HEK293 (cell line): ENCODE results near the gene XKR7.

Experiments
- CTCF ChIA-PET: fragments of 350-600 bp; formaldehyde crosslinking; extraction: SDS; loops from one replicate; lab custom pipeline; 2021; ENCODE audit warnings: antibody characterized with exemption; lab: Yijun Ruan, JAX
- POLR2A ChIA-PET: fragments of 300-600 bp; formaldehyde crosslinking; extraction: SDS; loops from one replicate; lab custom pipeline; 2020; ENCODE audit warnings: antibody characterized with exemption, inconsistent platforms; lab: Yijun Ruan, JAX
- H3K27ac ChIP-seq: fragments of 200-500 bp; sonication (Bioruptor generic); 2 replicates; pipeline ENCODE4 v1.5.1; 2014; ENCODE audit warnings: low read depth, low read length, control low read depth, inconsistent platforms; ENCODE audit errors: extremely low read depth
- H3K36me3 ChIP-seq, 2 experiments: fragments of 200-500 bp in 1 of 2; sonication (Bioruptor generic) in 1 of 2; 1 replicate in 1 of 2; 2 replicates in 1 of 2; pipeline ENCODE4 v1.5.1; 2014 to 2017; ENCODE audit warnings: inconsistent platforms in 2 of 2, low read length in 2 of 2; ENCODE audit not compliant: control insufficient read depth in 2 of 2, insufficient read depth in 1 of 2
- H3K4me1 ChIP-seq: fragments of 200-500 bp; sonication (Bioruptor generic); 2 replicates; pipeline ENCODE4 v1.5.1; 2014; ENCODE audit warnings: mild to moderate bottlenecking, low read length, inconsistent platforms; ENCODE audit not compliant: control insufficient read depth, insufficient read depth
- H3K4me3 ChIP-seq: 2 replicates; pipeline ENCODE4 v1.5.1; 2011; ENCODE audit warnings: low read depth, mild to moderate bottlenecking, control low read depth, low read length, moderate library complexity
- H3K9me3 ChIP-seq: fragments of 200-500 bp; sonication (Bioruptor generic); 2 replicates; pipeline ENCODE4 v1.5.1; 2014; ENCODE audit warnings: low read depth, low read length, inconsistent platforms; ENCODE audit not compliant: control insufficient read depth, insufficient read depth
- GLIS1 ChIP-seq: fragments of 450-650 bp; formaldehyde crosslinking; IDR thresholded peaks from 2 replicates; pipeline ENCODE4 v1.5.1; 2016; ENCODE audit warnings: missing biosample characterization, missing genetic modification characterization
- KLF8 ChIP-seq: fragments of 450-650 bp; formaldehyde crosslinking; IDR thresholded peaks from 2 replicates; pipeline ENCODE4 v1.5.1; 2016; ENCODE audit warnings: missing biosample characterization, missing genetic modification characterization
- KLF9 ChIP-seq: fragments of 450-650 bp; formaldehyde crosslinking; IDR thresholded peaks from 2 replicates; pipeline ENCODE4 v1.5.1; 2016; ENCODE audit warnings: missing biosample characterization, missing genetic modification characterization, low read depth
- MEIS1 ChIP-seq: sonication (generic); formaldehyde crosslinking; IDR thresholded peaks from 2 replicates; pipeline ENCODE4 v1.8.1; 2022; ENCODE audit warnings: missing genetic modification reagents, mild to moderate bottlenecking, borderline replicate concordance
- SALL2 ChIP-seq: fragments of 450-650 bp; formaldehyde crosslinking; IDR thresholded peaks from 2 replicates; pipeline ENCODE4 v1.5.0; 2017; ENCODE audit warnings: missing biosample characterization, mild to moderate bottlenecking, missing genetic modification characterization, borderline replicate concordance
- SCRT2 ChIP-seq: fragments of 450-650 bp; formaldehyde crosslinking; IDR thresholded peaks from 2 replicates; pipeline ENCODE4 v1.5.1; 2016; ENCODE audit warnings: missing biosample characterization, missing genetic modification characterization
- ZBTB1 ChIP-seq: fragments of 450-650 bp; formaldehyde crosslinking; IDR thresholded peaks from 2 replicates; pipeline ENCODE4 v1.5.1; 2016; ENCODE audit warnings: missing biosample characterization, missing genetic modification characterization
- ZBTB7A ChIP-seq: fragments of 450-650 bp; formaldehyde crosslinking; IDR thresholded peaks from 2 replicates; pipeline ENCODE4 v1.5.1; 2016; ENCODE audit warnings: low read depth, missing biosample characterization, missing genetic modification characterization
- ZEB2 ChIP-seq: fragments of 450-650 bp; formaldehyde crosslinking; IDR thresholded peaks from 2 replicates; pipeline ENCODE4 v1.5.1; 2016; ENCODE audit warnings: missing biosample characterization, missing genetic modification characterization
- ZIC2 ChIP-seq: fragments of 450-650 bp; formaldehyde crosslinking; IDR thresholded peaks from 2 replicates; pipeline ENCODE4 v1.5.1; 2016; ENCODE audit warnings: missing biosample characterization, missing genetic modification characterization
- ZNF157 ChIP-seq: fragments of 450-650 bp; formaldehyde crosslinking; IDR thresholded peaks from 2 replicates; pipeline ENCODE4 v1.5.1; 2016; ENCODE audit warnings: missing biosample characterization, missing genetic modification characterization
- ZNF2 ChIP-seq: fragments of 450-650 bp; formaldehyde crosslinking; IDR thresholded peaks from 2 replicates; pipeline ENCODE4 v1.5.1; 2016; ENCODE audit warnings: missing biosample characterization, missing genetic modification characterization
- ZNF223 ChIP-seq: fragments of 450-650 bp; formaldehyde crosslinking; IDR thresholded peaks from 2 replicates; pipeline ENCODE4 v1.5.1; 2016; ENCODE audit warnings: missing biosample characterization, missing genetic modification characterization
- ZNF23 ChIP-seq: fragments of 450-650 bp; formaldehyde crosslinking; IDR thresholded peaks from 2 replicates; pipeline ENCODE4 v1.5.1; 2016; ENCODE audit warnings: missing biosample characterization, missing genetic modification characterization, borderline replicate concordance
- ZNF248 ChIP-seq: fragments of 450-650 bp; formaldehyde crosslinking; IDR thresholded peaks from 2 replicates; pipeline ENCODE4 v1.5.1; 2017; ENCODE audit warnings: missing biosample characterization, missing genetic modification characterization
- ZNF514 ChIP-seq: fragments of 450-650 bp; formaldehyde crosslinking; IDR thresholded peaks from 2 replicates; pipeline ENCODE4 v1.5.1; 2016; ENCODE audit warnings: missing biosample characterization, missing genetic modification characterization
- ZNF585B ChIP-seq: fragments of 450-650 bp; formaldehyde crosslinking; IDR thresholded peaks from 2 replicates; pipeline ENCODE4 v1.5.1; 2016; ENCODE audit warnings: missing biosample characterization, missing genetic modification characterization
- ZNF654 ChIP-seq: fragments of 450-650 bp; formaldehyde crosslinking; IDR thresholded peaks from 2 replicates; pipeline ENCODE4 v1.5.1; 2016; ENCODE audit warnings: low read depth, missing biosample characterization, missing genetic modification characterization
- ZNF660 ChIP-seq: fragments of 450-650 bp; IDR thresholded peaks from 2 replicates; pipeline ENCODE4 v1.5.1; 2018; ENCODE audit warnings: missing biosample characterization, mild to moderate bottlenecking, missing genetic modification characterization
- ZNF791 ChIP-seq: fragments of 450-650 bp; formaldehyde crosslinking; IDR thresholded peaks from 2 replicates; pipeline ENCODE4 v1.5.1; 2016; ENCODE audit warnings: missing biosample characterization, missing genetic modification characterization
- ZXDB ChIP-seq: fragments of 450-650 bp; formaldehyde crosslinking; IDR thresholded peaks from 2 replicates; pipeline ENCODE4 v1.5.1; 2016; ENCODE audit warnings: missing biosample characterization, missing genetic modification characterization
- TF ChIP-seq, protein P1 (sequence below): fragments of 450-650 bp; formaldehyde crosslinking; IDR thresholded peaks from 2 replicates; pipeline ENCODE4 v1.5.1; 2016; ENCODE audit warnings: missing biosample characterization, missing genetic modification characterization
- TF ChIP-seq, protein P2 (sequence below): fragments of 450-650 bp; formaldehyde crosslinking; IDR thresholded peaks from 2 replicates; pipeline ENCODE4 v1.5.1; 2016; ENCODE audit warnings: missing biosample characterization, missing genetic modification characterization
- TF ChIP-seq, protein P3 (sequence below): fragments of 450-650 bp; formaldehyde crosslinking; IDR thresholded peaks from 2 replicates; pipeline ENCODE4 v1.5.1; 2016; ENCODE audit warnings: missing biosample characterization, missing genetic modification characterization
- TF ChIP-seq, protein P4 (sequence below): fragments of 450-650 bp; formaldehyde crosslinking; IDR thresholded peaks from 2 replicates; pipeline ENCODE4 v1.5.1; 2016; ENCODE audit warnings: missing biosample characterization, missing genetic modification characterization

The XKR7 gene

DNA sequence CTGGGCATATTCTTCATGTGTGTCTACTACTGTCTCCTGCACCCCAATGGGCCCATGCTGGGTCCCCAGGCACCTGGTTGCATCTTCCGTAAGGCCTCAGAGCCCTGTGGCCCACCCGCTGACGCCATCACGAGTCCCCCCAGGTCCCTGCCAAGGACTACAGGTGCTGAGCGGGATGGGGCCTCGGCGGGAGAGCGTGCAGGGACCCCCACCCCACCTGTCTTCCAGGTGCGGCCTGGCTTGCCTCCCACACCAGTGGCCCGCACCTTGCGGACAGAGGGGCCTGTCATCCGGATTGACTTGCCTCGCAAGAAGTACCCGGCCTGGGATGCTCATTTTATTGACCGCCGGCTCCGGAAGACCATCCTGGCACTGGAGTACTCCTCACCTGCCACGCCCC is 29.0 kb downstream of the XKR7 start:
- H3K9me3 ChIP-seq: no peaks in the 10 kb centered on the region
- H3K27ac ChIP-seq: no peak overlapping the region
- POLR2A ChIA-PET: no interaction called here
- H3K36me3 ChIP-seq: no peaks in the 10 kb centered on the region
- H3K4me1 ChIP-seq: no peaks in the 10 kb centered on the region
- TF ChIP-seq ZNF2 (no peak), ZNF585B (tag by site-specific recombination) (no peak), GLIS1 (tag by site-specific recombination) (no peak)
- TF ChIP-seq, all 188 proteins: peak for 0
- CTCF ChIA-PET: no interaction called here
- H3K4me3 ChIP-seq: no peak overlapping the region

DNA sequence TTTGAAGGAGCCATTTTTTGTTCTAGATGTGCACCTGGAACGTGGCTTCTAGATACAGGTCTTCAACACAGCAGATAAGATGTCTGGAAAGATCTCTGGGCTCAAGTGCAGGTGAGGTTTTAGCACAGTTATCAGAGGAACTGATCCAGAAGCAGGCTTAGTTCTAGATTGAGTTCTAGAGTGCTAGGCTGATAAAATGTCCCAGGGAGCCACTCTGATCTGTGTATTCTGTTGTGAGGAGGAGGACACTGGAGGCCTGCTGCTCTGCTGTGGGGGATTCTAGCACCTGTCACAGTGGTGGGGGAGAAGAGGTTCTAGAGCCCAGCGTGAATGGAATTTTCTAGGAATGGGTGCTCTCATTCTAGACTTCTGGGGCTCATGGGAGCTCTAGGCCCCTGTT is 30.3 kb downstream of the XKR7 start:
- no peaks in the 10 kb centered on the region for H3K4me1 ChIP-seq
- H3K36me3 ChIP-seq: no peaks in the 10 kb centered on the region
- POLR2A ChIA-PET: no interaction called here
- H3K9me3 ChIP-seq: no peaks in the 10 kb centered on the region
- H3K27ac ChIP-seq: no peak overlapping the region
- CTCF ChIA-PET: no interaction called here
- TF ChIP-seq, protein P1, sequence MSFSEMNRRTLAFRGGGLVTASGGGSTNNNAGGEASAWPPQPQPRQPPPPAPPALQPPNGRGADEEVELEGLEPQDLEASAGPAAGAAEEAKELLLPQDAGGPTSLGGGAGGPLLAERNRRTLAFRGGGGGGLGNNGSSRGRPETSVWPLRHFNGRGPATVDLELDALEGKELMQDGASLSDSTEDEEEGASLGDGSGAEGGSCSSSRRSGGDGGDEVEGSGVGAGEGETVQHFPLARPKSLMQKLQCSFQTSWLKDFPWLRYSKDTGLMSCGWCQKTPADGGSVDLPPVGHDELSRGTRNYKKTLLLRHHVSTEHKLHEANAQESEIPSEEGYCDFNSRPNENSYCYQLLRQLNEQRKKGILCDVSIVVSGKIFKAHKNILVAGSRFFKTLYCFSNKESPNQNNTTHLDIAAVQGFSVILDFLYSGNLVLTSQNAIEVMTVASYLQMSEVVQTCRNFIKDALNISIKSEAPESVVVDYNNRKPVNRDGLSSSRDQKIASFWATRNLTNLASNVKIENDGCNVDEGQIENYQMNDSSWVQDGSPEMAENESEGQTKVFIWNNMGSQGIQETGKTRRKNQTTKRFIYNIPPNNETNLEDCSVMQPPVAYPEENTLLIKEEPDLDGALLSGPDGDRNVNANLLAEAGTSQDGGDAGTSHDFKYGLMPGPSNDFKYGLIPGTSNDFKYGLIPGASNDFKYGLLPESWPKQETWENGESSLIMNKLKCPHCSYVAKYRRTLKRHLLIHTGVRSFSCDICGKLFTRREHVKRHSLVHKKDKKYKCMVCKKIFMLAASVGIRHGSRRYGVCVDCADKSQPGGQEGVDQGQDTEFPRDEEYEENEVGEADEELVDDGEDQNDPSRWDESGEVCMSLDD (tag by site-specific recombination): no peak
- no peak for TF ChIP-seq MEIS1 (CRISPR knock-in tag)
- no peak for TF ChIP-seq ZNF514
- TF ChIP-seq, protein P2, sequence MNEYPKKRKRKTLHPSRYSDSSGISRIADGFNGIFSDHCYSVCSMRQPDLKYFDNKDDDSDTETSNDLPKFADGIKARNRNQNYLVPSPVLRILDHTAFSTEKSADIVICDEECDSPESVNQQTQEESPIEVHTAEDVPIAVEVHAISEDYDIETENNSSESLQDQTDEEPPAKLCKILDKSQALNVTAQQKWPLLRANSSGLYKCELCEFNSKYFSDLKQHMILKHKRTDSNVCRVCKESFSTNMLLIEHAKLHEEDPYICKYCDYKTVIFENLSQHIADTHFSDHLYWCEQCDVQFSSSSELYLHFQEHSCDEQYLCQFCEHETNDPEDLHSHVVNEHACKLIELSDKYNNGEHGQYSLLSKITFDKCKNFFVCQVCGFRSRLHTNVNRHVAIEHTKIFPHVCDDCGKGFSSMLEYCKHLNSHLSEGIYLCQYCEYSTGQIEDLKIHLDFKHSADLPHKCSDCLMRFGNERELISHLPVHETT (tag by site-specific recombination): no peak
- TF ChIP-seq ZNF248: no peak
- TF ChIP-seq ZIC2 (tag by site-specific recombination): no peak
- no peak for TF ChIP-seq ZXDB (tag by site-specific recombination)
- no peak for TF ChIP-seq ZNF223 (tag by site-specific recombination)
- no peak for TF ChIP-seq ZNF654 (tag by site-specific recombination)
- TF ChIP-seq, protein P3, sequence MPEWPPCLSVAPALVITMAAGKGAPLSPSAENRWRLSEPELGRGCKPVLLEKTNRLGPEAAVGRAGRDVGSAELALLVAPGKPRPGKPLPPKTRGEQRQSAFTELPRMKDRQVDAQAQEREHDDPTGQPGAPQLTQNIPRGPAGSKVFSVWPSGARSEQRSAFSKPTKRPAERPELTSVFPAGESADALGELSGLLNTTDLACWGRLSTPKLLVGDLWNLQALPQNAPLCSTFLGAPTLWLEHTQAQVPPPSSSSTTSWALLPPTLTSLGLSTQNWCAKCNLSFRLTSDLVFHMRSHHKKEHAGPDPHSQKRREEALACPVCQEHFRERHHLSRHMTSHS: no peak
- TF ChIP-seq ZNF23 (tag by site-specific recombination): no peak
- TF ChIP-seq ZEB2 (tag by site-specific recombination): no peak
- no peak for TF ChIP-seq ZNF791
- no peak for TF ChIP-seq ZNF660 (tag by site-specific recombination)
- TF ChIP-seq KLF9 (tag by site-specific recombination): no peak
- no peak for TF ChIP-seq SCRT2 (tag by site-specific recombination)
- no peak for TF ChIP-seq ZBTB7A (tag by site-specific recombination)
- no peak overlapping the region for H3K4me3 ChIP-seq

DNA sequence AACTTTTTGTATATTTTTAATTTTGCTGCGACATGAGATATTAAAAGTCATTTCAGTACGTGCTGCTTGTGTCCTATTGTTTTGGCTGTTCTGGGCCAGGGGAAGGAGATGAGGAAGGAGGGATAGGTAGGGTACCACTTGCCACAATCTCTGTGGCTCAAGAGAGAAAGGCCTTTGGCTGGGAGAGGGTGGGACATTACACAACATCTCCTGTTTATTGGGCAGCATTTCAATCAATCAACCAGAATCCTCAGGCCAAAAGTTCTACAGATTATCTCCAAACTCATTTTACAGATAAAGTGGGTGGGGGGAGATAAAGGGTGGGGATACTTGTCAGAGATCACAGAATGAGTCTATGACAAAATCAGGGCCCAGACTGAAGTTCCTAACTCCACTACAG is 35.4 kb downstream of the XKR7 start:
- Histone ChIP-seq H3K9me3 (no peaks in the 10 kb centered on the region), H3K4me3 (no peak overlapping the region), H3K36me3 (no peaks in the 10 kb centered on the region), H3K27ac (no peak overlapping the region), H3K4me1 (peaks cover 8% of the 10 kb centered on the region)
- POLR2A ChIA-PET: no interaction called here
- CTCF ChIA-PET: no interaction called here
- TF ChIP-seq SALL2 (tag by site-specific recombination): no peak
- TF ChIP-seq ZBTB1 (tag by site-specific recombination): no peak
- no peak for TF ChIP-seq ZNF660 (tag by site-specific recombination)
- TF ChIP-seq, protein P4, sequence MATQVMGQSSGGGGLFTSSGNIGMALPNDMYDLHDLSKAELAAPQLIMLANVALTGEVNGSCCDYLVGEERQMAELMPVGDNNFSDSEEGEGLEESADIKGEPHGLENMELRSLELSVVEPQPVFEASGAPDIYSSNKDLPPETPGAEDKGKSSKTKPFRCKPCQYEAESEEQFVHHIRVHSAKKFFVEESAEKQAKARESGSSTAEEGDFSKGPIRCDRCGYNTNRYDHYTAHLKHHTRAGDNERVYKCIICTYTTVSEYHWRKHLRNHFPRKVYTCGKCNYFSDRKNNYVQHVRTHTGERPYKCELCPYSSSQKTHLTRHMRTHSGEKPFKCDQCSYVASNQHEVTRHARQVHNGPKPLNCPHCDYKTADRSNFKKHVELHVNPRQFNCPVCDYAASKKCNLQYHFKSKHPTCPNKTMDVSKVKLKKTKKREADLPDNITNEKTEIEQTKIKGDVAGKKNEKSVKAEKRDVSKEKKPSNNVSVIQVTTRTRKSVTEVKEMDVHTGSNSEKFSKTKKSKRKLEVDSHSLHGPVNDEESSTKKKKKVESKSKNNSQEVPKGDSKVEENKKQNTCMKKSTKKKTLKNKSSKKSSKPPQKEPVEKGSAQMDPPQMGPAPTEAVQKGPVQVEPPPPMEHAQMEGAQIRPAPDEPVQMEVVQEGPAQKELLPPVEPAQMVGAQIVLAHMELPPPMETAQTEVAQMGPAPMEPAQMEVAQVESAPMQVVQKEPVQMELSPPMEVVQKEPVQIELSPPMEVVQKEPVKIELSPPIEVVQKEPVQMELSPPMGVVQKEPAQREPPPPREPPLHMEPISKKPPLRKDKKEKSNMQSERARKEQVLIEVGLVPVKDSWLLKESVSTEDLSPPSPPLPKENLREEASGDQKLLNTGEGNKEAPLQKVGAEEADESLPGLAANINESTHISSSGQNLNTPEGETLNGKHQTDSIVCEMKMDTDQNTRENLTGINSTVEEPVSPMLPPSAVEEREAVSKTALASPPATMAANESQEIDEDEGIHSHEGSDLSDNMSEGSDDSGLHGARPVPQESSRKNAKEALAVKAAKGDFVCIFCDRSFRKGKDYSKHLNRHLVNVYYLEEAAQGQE (tag by site-specific recombination): no peak
- TF ChIP-seq KLF8: no peak
- TF ChIP-seq ZNF157 (tag by site-specific recombination): no peak
